Endothelial cell of coronary artery (primary cell): Measurements from ENCODE around the gene HLA-DRB1. TPM values are rescaled to one million over a fixed set of nuclear protein-coding genes. Genes with fewer than 3 reads are reported as not detected.

Source experiments
- total RNA-seq: library from RNA; depleted of rRNA; stranded (reverse); fragments of >200 nt; gene quantifications from 2 replicates; pipeline ENCODE4 v1.2.3, GENCODE V29; 2014

The HLA-DRB1 gene
- total RNA-seq = 0.09 and 8.3 TPM in 2 replicates

GRCh38 chr6:32589596-32590449 is at the start of gene HLA-DRB1:
TSS of gene HLA-DRB1 (minus strand) at chr6:32589848. CDS start at chr6:32589742, 106 bp downstream.

DNA sequence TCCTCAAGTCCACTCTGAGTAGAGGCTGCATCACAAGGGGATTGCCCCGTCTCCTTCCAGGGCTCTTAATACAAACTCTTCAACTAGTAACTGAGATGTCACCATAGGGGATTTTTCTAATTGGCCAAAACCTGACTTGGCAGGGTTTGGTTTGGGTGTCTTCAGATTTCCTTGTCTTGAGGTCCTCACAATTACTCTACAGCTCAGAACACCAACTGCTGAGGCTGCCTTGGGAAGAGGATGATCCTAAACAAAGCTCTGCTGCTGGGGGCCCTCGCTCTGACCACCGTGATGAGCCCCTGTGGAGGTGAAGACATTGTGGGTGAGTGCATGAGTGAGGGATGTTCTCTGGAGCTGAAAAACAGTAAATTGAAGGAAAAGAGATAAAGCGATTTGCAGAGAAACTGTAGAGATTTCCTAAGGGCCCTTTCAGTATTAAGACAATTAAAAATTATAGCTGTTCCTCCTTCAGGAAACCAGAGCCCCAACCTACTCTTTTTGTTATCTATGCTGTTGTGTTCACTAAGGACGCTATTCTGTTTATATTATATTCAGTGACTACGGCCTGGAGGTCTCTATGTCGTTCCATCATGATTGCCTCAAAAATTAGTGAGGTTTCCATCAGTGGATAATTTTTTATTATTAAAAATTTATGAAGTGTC is 47.7 kb upstream of the HLA-DRB1 start, which contains the start of gene HLA-DQA1:
TSS of gene HLA-DQA1 (plus strand) at position 188 of the 662 bp plus-strand sequence. CDS start at position 241, 53 bp downstream.

DNA sequence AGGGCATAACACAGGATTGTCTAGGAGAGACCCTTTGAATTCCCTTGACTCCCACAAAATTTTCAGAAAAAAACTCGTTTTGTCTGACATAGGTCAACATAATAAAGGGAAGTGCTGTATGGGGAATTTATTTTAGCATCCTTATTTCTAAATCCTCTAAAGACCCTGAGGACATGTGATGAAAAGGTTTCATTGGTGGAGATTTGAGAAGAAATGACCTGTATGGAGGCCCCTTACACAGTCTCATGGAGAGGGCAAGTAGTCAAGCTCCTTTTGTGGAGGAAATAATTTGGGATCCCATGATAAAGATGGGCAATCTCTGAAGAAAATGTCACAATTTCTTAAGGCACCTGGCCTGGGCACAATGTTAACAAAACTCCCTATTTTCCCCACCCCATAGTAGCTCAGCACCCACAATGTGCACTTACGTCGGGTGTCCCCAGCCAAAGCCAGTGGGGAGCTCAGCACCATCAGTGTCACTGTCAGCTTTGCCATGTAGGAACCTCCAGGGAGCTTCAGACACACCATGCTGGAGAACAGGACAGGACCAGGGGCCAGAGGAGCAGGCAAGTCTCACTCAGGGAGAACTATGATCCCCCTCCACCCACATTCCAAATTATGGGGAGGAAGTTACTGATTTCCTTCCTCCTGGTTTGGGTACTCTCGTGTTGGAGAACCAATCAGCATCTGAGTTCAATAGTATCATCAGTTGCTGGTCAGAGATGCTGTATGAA is 59.8 kb downstream of the HLA-DRB1 start, which contains the start of gene HLA-DRB5:
TSS of gene HLA-DRB5 (minus strand) at position 591 of the 734 bp plus-strand sequence. CDS start at position 528, 63 bp downstream.

Other genes starting within 250 kb of the HLA-DRB1 start
- under 0.01 TPM in 1 of 2 replicates, not detected in the other for gene TSBP1, start 217.9 kb downstream of the HLA-DRB1 start, total RNA-seq
- not detected in 2 replicates for gene BTNL2, start 182.7 kb downstream of the HLA-DRB1 start, total RNA-seq
- not detected in 2 replicates for gene HLA-DRA, start 150.0 kb downstream of the HLA-DRB1 start, total RNA-seq
- 0.09 and 0.19 TPM in 2 replicates for gene HLA-DRB5, start 59.6 kb downstream of the HLA-DRB1 start, total RNA-seq
- gene HLA-DQA1, start 47.6 kb upstream of the HLA-DRB1 start, total RNA-seq = not detected in 2 replicates
- gene HLA-DQB1, start 76.8 kb upstream of the HLA-DRB1 start, total RNA-seq = not detected in 2 replicates
- not detected in 2 replicates for gene HLA-DQA2, start 151.5 kb upstream of the HLA-DRB1 start, total RNA-seq
- not detected in 2 replicates for gene HLA-DQB2, start 173.7 kb upstream of the HLA-DRB1 start, total RNA-seq
- 0.47 TPM in 1 of 2 replicates, not detected in the other for gene HLA-DOB, start 227.2 kb upstream of the HLA-DRB1 start, total RNA-seq
- 36.6 and 42.7 TPM in 2 replicates for gene TAP2, start 248.9 kb upstream of the HLA-DRB1 start, total RNA-seq